Adrenal gland (tissue), 5 donors: ENCODE results near the gene RPE65.
A peak's percentile ranks its signal among the peaks of the same experiment; 100 is the strongest.

Source experiments
- POLR2A ChIP-seq, 2 donors: fragments of 450-650 bp; IDR thresholded peaks; one replicate each; pipeline ENCODE4 v1.6.1; 2017; ENCODE audit warnings: antibody characterized with exemption in 2 of 2, mild to moderate bottlenecking in 2 of 2, moderate library complexity in 1 of 2
- TF ChIP-seq, protein P1 (sequence below), 6 experiments: fragments of 450-650 bp in 4 of 6; fragments of 200-600 bp in 2 of 6; sonication (generic) in 1 of 6; IDR thresholded peaks; 1 replicate in 5 of 6; 2 replicates in 1 of 6; pipeline versions ENCODE4 v1.5.1 to v1.8.0; 2016 to 2021; ENCODE audit warnings: antibody characterized with exemption in 6 of 6, mild to moderate bottlenecking in 2 of 6, moderate library complexity in 1 of 6
- donor health status: DM: no; HTN: no; CAD: no.

DNA sequence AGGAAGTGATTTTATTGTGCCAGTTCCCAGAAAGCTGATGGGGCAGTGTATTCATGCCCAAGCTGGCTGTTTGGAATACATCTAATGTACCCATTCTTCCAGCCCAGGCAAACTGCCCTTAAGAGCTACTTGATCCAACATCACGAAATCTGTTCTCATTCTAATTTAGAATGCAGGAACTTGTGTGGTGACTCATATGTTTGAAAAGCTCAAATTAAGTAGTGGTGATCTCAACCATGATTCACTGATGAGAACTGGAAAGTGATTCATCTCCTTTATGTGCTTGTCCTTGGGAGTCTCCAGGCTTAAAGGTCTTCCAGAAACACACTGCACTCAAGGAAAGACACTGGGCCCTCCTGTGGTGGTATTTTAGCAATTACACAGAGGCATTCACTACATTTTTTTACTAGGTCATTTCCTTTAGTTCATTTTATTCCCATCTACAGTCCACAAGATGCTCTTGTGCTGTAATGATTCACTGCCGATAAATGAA is 65.4 kb downstream of the RPE65 start:
- TF ChIP-seq, protein P1, sequence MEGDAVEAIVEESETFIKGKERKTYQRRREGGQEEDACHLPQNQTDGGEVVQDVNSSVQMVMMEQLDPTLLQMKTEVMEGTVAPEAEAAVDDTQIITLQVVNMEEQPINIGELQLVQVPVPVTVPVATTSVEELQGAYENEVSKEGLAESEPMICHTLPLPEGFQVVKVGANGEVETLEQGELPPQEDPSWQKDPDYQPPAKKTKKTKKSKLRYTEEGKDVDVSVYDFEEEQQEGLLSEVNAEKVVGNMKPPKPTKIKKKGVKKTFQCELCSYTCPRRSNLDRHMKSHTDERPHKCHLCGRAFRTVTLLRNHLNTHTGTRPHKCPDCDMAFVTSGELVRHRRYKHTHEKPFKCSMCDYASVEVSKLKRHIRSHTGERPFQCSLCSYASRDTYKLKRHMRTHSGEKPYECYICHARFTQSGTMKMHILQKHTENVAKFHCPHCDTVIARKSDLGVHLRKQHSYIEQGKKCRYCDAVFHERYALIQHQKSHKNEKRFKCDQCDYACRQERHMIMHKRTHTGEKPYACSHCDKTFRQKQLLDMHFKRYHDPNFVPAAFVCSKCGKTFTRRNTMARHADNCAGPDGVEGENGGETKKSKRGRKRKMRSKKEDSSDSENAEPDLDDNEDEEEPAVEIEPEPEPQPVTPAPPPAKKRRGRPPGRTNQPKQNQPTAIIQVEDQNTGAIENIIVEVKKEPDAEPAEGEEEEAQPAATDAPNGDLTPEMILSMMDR (IDR thresholded peaks at IDR 0.05) = peak; percentile 27 to 64 (median 52)
- no peak for TF ChIP-seq POLR2A (IDR thresholded peaks at IDR 0.05)
